Measurements from ENCODE around the gene CALD1.

Gene CALD1

DNA sequence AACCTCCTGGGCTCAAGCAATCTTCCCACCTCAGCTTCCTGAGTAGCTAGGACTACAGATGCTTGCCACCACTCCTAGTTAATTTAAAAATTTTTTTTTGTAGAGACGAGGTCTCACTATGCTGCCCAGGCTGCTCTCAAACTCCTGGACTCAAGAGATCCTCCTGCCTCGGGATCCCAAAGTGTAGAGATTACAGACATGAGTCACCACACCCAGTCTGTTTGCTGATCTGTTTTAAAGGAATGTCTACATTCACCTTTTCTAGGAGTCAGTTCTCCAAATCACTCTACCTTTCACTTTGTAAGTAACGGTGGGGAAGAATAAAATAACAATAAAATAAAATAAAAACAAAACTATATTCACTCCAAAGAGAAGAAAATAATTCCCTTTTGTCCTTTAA, 120.3 kb downstream of the CALD1 start:
- Histone ChIP-seq H3K27me3 (ENCODE audit: insufficient read depth, low read length, poor library complexity, severe bottlenecking) (no peaks in the 10 kb centered on the region), H2AFZ (ENCODE audit: low read length) (no peak overlapping the region), H3K4me3 (ENCODE audit: low read length, poor library complexity, severe bottlenecking) (no peak overlapping the region), H3F3A (ENCODE audit: low read depth) (no peaks in the 10 kb centered on the region), H3K4me1 (ENCODE audit: insufficient read depth, low read length, poor library complexity, severe bottlenecking) (no peaks in the 10 kb centered on the region), H3K79me2 (ENCODE audit: insufficient read depth, low read length) (no peaks in the 10 kb centered on the region), H3K4me2 (ENCODE audit: low read depth, low read length, poor library complexity, severe bottlenecking) (no peak overlapping the region), H4K20me1 (ENCODE audit: insufficient read depth, low read length, poor library complexity, severe bottlenecking) (no peaks in the 10 kb centered on the region), H3K36me3 (ENCODE audit: insufficient read depth, low read length) (no peaks in the 10 kb centered on the region), H3K9me2 (replicated peaks; ENCODE audit: low read depth, low read length) (no peaks in the 10 kb centered on the region), H3K9ac (ENCODE audit: low read depth, low read length, poor library complexity, severe bottlenecking) (no peak overlapping the region), H3K9me3 (ENCODE audit: insufficient read depth, low read depth, low read length) (no peaks in the 10 kb centered on the region)
- TF ChIP-seq, protein P1, sequence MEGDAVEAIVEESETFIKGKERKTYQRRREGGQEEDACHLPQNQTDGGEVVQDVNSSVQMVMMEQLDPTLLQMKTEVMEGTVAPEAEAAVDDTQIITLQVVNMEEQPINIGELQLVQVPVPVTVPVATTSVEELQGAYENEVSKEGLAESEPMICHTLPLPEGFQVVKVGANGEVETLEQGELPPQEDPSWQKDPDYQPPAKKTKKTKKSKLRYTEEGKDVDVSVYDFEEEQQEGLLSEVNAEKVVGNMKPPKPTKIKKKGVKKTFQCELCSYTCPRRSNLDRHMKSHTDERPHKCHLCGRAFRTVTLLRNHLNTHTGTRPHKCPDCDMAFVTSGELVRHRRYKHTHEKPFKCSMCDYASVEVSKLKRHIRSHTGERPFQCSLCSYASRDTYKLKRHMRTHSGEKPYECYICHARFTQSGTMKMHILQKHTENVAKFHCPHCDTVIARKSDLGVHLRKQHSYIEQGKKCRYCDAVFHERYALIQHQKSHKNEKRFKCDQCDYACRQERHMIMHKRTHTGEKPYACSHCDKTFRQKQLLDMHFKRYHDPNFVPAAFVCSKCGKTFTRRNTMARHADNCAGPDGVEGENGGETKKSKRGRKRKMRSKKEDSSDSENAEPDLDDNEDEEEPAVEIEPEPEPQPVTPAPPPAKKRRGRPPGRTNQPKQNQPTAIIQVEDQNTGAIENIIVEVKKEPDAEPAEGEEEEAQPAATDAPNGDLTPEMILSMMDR (conservative IDR thresholded peaks at IDR 0.05; ENCODE audit: low read length), result no peak
- TF ChIP-seq EZH2phosphoT487 (IDR thresholded peaks at IDR 0.05; ENCODE audit: borderline replicate concordance), result no peak

DNA sequence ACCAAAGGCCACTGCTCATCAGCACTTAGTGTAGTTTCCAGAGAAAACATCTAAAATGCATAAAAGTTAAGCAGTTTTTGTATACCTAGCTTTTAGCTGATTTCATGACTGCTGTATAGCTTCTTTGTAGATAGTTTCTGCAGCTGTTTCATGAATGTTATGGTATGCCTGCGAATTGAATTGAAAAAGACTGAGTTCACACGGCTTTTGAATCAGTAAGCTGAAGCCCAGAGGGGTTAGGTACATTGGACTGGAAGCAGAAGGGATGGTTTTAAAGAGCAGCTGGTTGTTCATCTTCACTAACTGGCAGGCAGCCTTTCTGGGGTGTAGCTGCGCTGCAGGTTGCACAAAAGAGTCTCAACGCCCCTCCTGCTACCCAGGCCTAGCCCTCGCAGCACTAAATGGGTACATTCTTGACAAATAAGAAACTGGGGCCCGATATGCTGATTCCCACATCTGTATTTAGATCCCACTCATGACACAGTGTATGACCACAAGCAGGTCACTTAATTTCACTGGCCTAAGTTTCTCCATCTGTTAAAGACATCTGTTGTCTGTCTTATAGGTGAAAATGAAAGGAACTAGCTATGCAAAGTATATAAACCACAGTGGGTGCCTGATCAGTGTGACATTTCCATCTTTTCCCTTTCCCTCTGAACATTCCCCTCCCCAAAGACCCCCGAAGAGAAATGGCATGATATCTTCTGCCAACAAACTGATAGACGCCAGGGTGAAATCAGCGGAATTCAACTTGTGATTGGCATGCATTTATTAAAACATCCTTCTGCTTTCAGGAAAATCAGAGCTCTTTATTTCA, 120.9 kb downstream of the CALD1 start:
- Histone ChIP-seq H3K9me3 (ENCODE audit: insufficient read depth, low read depth, low read length) (no peaks in the 10 kb centered on the region), H3K4me3 (ENCODE audit: low read length, poor library complexity, severe bottlenecking) (no peak overlapping the region), H3K27me3 (ENCODE audit: insufficient read depth, low read length, poor library complexity, severe bottlenecking) (no peaks in the 10 kb centered on the region), H3K9ac (ENCODE audit: low read depth, low read length, poor library complexity, severe bottlenecking) (no peak overlapping the region), H3F3A (ENCODE audit: low read depth) (no peaks in the 10 kb centered on the region), H3K9me2 (replicated peaks; ENCODE audit: low read depth, low read length) (no peaks in the 10 kb centered on the region), H4K20me1 (ENCODE audit: insufficient read depth, low read length, poor library complexity, severe bottlenecking) (no peaks in the 10 kb centered on the region), H3K4me2 (ENCODE audit: low read depth, low read length, poor library complexity, severe bottlenecking) (no peak overlapping the region), H2AFZ (ENCODE audit: low read length) (no peak overlapping the region), H3K79me2 (ENCODE audit: insufficient read depth, low read length) (no peaks in the 10 kb centered on the region), H3K4me1 (ENCODE audit: insufficient read depth, low read length, poor library complexity, severe bottlenecking) (no peaks in the 10 kb centered on the region), H3K36me3 (ENCODE audit: insufficient read depth, low read length) (no peaks in the 10 kb centered on the region)
- TF ChIP-seq, protein P1 (conservative IDR thresholded peaks at IDR 0.05; ENCODE audit: low read length), result no peak
- TF ChIP-seq EZH2phosphoT487 (IDR thresholded peaks at IDR 0.05; ENCODE audit: borderline replicate concordance), result no peak

DNA sequence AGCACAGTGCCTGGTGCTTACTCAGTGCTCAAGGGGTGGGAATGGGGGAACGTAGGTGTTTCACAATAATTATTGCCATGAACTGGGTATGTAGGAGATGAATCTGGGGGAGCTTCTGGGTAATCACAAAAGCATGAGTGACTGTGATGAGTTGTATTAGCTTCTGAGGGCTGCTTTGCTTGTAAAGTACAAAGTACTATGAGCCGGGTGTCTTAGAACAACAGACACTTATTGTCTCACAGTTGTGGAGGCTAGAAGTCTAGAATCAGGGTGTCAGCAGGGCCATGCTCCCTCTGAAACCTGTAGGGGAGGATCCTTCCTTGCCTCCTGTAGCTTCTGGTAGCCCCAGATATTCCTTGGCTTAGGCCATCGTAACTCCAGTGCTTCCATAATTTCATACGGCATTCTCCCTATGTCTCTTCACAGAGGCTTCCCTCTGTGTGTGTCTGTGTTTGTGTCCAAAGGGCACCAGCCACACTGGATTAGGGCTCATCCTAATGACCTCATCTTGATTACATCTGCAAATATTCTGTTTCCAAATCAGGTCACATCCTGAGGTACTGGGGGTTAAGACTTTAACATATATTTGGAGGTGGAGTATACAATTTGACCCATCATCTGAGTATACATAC, 122.1 kb downstream of the CALD1 start:
- H3K9me2 ChIP-seq (replicated peaks; ENCODE audit: low read depth, low read length), result no peaks in the 10 kb centered on the region
- no peaks in the 10 kb centered on the region for H3K9me3 ChIP-seq (ENCODE audit: insufficient read depth, low read depth, low read length)
- no peak overlapping the region for H3K4me3 ChIP-seq (ENCODE audit: low read length, poor library complexity, severe bottlenecking)
- TF ChIP-seq EZH2phosphoT487 (IDR thresholded peaks at IDR 0.05; ENCODE audit: borderline replicate concordance), result no peak
- TF ChIP-seq, protein P1 (conservative IDR thresholded peaks at IDR 0.05; ENCODE audit: low read length), result no peak
- no peaks in the 10 kb centered on the region for H4K20me1 ChIP-seq (ENCODE audit: insufficient read depth, low read length, poor library complexity, severe bottlenecking)
- no peak overlapping the region for H3K9ac ChIP-seq (ENCODE audit: low read depth, low read length, poor library complexity, severe bottlenecking)
- no peaks in the 10 kb centered on the region for H3K36me3 ChIP-seq (ENCODE audit: insufficient read depth, low read length)
- no peaks in the 10 kb centered on the region for H3F3A ChIP-seq (ENCODE audit: low read depth)
- H2AFZ ChIP-seq (ENCODE audit: low read length), result no peak overlapping the region
- H3K4me1 ChIP-seq (ENCODE audit: insufficient read depth, low read length, poor library complexity, severe bottlenecking), result no peaks in the 10 kb centered on the region
- H3K4me2 ChIP-seq (ENCODE audit: low read depth, low read length, poor library complexity, severe bottlenecking), result no peak overlapping the region
- no peaks in the 10 kb centered on the region for H3K27me3 ChIP-seq (ENCODE audit: insufficient read depth, low read length, poor library complexity, severe bottlenecking)
- no peaks in the 10 kb centered on the region for H3K79me2 ChIP-seq (ENCODE audit: insufficient read depth, low read length)

All from Loucy (cell line).